Measurements from ENCODE around the gene TBX15. TPM values are rescaled to one million over a fixed set of nuclear protein-coding genes. Genes with fewer than 3 reads are reported as not detected.

Gene TBX15
- total RNA-seq, 2 experiments from 2014 or later = not detected

- Mint-ChIP-seq H3K4me1 (peaks cover 17% of the 10 kb centered on the region), H3K9me3 (no peaks in the 10 kb centered on the region), H3K36me3 (ENCODE audit: low read depth) (peaks cover 7% of the 10 kb centered on the region), H3K4me3 (no peak overlapping the region), H3K27me3 (peaks cover 76% of the 10 kb centered on the region), H3K27ac (no peak overlapping the region)
- DNase-seq = no peak
- ChIA-PET POLR2A (no interaction called here), CTCF (no interaction called here)
These were observed 10.0 kb upstream of the TBX15 start for GRCh38 chr1:118998171-118998570.

- POLR2A ChIA-PET = interaction anchor here (0.7 kb wide), 1 partner anchor 11 kb away, joined by 3 read pairs; no protein-coding TSS in a partner anchor
- no peaks in the 10 kb centered on the region for H3K9me3 Mint-ChIP-seq
- no peak overlapping the region for H3K27ac Mint-ChIP-seq
- H3K27me3 Mint-ChIP-seq = peaks cover 72% of the 10 kb centered on the region
- no peak for DNase-seq
- H3K36me3 Mint-ChIP-seq (ENCODE audit: low read depth) = peaks cover 9% of the 10 kb centered on the region
- CTCF ChIA-PET = no interaction called here
- H3K4me1 Mint-ChIP-seq = peaks cover 16% of the 10 kb centered on the region
- no peak overlapping the region for H3K4me3 Mint-ChIP-seq
These were observed 9.1 kb upstream of the TBX15 start for GRCh38 chr1:118997225-118997624.

- Mint-ChIP-seq H3K36me3 (ENCODE audit: low read depth) (peaks cover 14% of the 10 kb centered on the region), H3K4me1 (peaks cover 9% of the 10 kb centered on the region), H3K27me3 (peaks cover 79% of the 10 kb centered on the region), H3K4me3 (no peak overlapping the region), H3K27ac (no peak overlapping the region), H3K9me3 (no peaks in the 10 kb centered on the region)
- POLR2A ChIA-PET = interaction anchor here (1.1 kb wide), 1 partner anchor 14 kb away, joined by 3 read pairs; no protein-coding TSS in a partner anchor
- CTCF ChIA-PET = no interaction called here
- DNase-seq = no peak
These were observed 7.3 kb upstream of the TBX15 start for GRCh38 chr1:118995312-118996016.

GRCh38 chr1:118993700-118994026 lies 5.5 kb upstream of the TBX15 start:
- H3K4me3 Mint-ChIP-seq = no peak overlapping the region
- POLR2A ChIA-PET = no interaction called here
- peaks cover 6% of the 10 kb centered on the region for H3K4me1 Mint-ChIP-seq
- H3K27ac Mint-ChIP-seq = no peak overlapping the region
- CTCF ChIA-PET = no interaction called here
- H3K27me3 Mint-ChIP-seq = peaks cover 79% of the 10 kb centered on the region
- no peak for DNase-seq
- peaks cover 11% of the 10 kb centered on the region for H3K36me3 Mint-ChIP-seq (ENCODE audit: low read depth)
- no peaks in the 10 kb centered on the region for H3K9me3 Mint-ChIP-seq

- CTCF ChIA-PET = no interaction called here
- no peak for DNase-seq
- POLR2A ChIA-PET = no interaction called here
- H3K36me3 Mint-ChIP-seq (ENCODE audit: low read depth) = peaks cover 13% of the 10 kb centered on the region
- no peak overlapping the region for H3K4me3 Mint-ChIP-seq
- H3K27me3 Mint-ChIP-seq = peaks cover 79% of the 10 kb centered on the region
- H3K27ac Mint-ChIP-seq = no peak overlapping the region
- no peaks in the 10 kb centered on the region for H3K9me3 Mint-ChIP-seq
- peaks cover 8% of the 10 kb centered on the region for H3K4me1 Mint-ChIP-seq
These were observed 4.9 kb upstream of the TBX15 start for GRCh38 chr1:118992868-118993699.

GRCh38 chr1:118992237-118992825 lies 4.2 kb upstream of the TBX15 start:
- Mint-ChIP-seq H3K4me1 (peaks cover 8% of the 10 kb centered on the region), H3K27me3 (peaks cover 77% of the 10 kb centered on the region), H3K27ac (no peak overlapping the region), H3K9me3 (no peaks in the 10 kb centered on the region), H3K36me3 (ENCODE audit: low read depth) (peaks cover 13% of the 10 kb centered on the region), H3K4me3 (no peak overlapping the region)
- ChIA-PET CTCF (no interaction called here), POLR2A (no interaction called here)
- no peak for DNase-seq

GRCh38 chr1:118991448-118991847 lies 3.3 kb upstream of the TBX15 start:
- ChIA-PET POLR2A (no interaction called here), CTCF (no interaction called here)
- peaks cover 21% of the 10 kb centered on the region for H3K36me3 Mint-ChIP-seq (ENCODE audit: low read depth)
- no peak overlapping the region for H3K4me3 Mint-ChIP-seq
- no peak for DNase-seq
- H3K27me3 Mint-ChIP-seq = peaks cover 82% of the 10 kb centered on the region
- no peaks in the 10 kb centered on the region for H3K9me3 Mint-ChIP-seq
- H3K4me1 Mint-ChIP-seq = peaks cover 11% of the 10 kb centered on the region
- no peak overlapping the region for H3K27ac Mint-ChIP-seq

- Mint-ChIP-seq H3K4me1 (peaks cover 8% of the 10 kb centered on the region), H3K4me3 (no peak overlapping the region), H3K27me3 (peaks cover 87% of the 10 kb centered on the region), H3K27ac (no peak overlapping the region), H3K36me3 (ENCODE audit: low read depth) (peaks cover 26% of the 10 kb centered on the region), H3K9me3 (no peaks in the 10 kb centered on the region)
- POLR2A ChIA-PET = no interaction called here
- DNase-seq = no peak
- CTCF ChIA-PET = interaction anchor here (0.7 kb wide), 1 partner anchor 10 kb away, joined by 4 read pairs; no protein-coding TSS in a partner anchor
These were observed 2.5 kb upstream of the TBX15 start for GRCh38 chr1:118990513-118991152.

- peaks cover 88% of the 10 kb centered on the region for H3K27me3 Mint-ChIP-seq
- ChIA-PET CTCF (interaction anchor here (0.7 kb wide), 1 partner anchor 9 kb away, joined by 4 read pairs; no protein-coding TSS in a partner anchor), POLR2A (no interaction called here)
- no peak overlapping the region for H3K27ac Mint-ChIP-seq
- H3K36me3 Mint-ChIP-seq (ENCODE audit: low read depth) = peaks cover 32% of the 10 kb centered on the region
- peaks cover 8% of the 10 kb centered on the region for H3K4me1 Mint-ChIP-seq
- H3K4me3 Mint-ChIP-seq = no peak overlapping the region
- no peak for DNase-seq
- no peaks in the 10 kb centered on the region for H3K9me3 Mint-ChIP-seq
These were observed 1.8 kb upstream of the TBX15 start for GRCh38 chr1:118989878-118990378.

GRCh38 chr1:118989006-118989815 lies 1.1 kb upstream of the TBX15 start:
- peaks cover 12% of the 10 kb centered on the region for H3K4me1 Mint-ChIP-seq
- no peak overlapping the region for H3K4me3 Mint-ChIP-seq
- no peak for DNase-seq
- POLR2A ChIA-PET = no interaction called here
- CTCF ChIA-PET = no interaction called here
- H3K9me3 Mint-ChIP-seq = peaks cover 3% of the 10 kb centered on the region
- no peak overlapping the region for H3K27ac Mint-ChIP-seq
- H3K36me3 Mint-ChIP-seq (ENCODE audit: low read depth) = peaks cover 36% of the 10 kb centered on the region
- peaks cover 88% of the 10 kb centered on the region for H3K27me3 Mint-ChIP-seq

GRCh38 chr1:118987468-118988185 lies 516 bp downstream of the TBX15 start:
- no peak for DNase-seq
- ChIA-PET POLR2A (no interaction called here), CTCF (no interaction called here)
- Mint-ChIP-seq H3K27ac (no peak overlapping the region), H3K9me3 (peaks cover 3% of the 10 kb centered on the region), H3K4me3 (no peak overlapping the region), H3K4me1 (peaks cover 12% of the 10 kb centered on the region), H3K27me3 (peaks cover 91% of the 10 kb centered on the region), H3K36me3 (ENCODE audit: low read depth) (peaks cover 43% of the 10 kb centered on the region)
